ENCODE measurements around the gene HMGXB3. TPM values are rescaled to one million over a fixed set of nuclear protein-coding genes. Genes with fewer than 3 reads are reported as not detected.

The HMGXB3 gene
- total and polyA plus RNA-seq, 8 donors, result 27.5 to 53.3 (median 41.7) TPM

GRCh38 chr5:150065886-150066285 is 65.3 kb downstream of the HMGXB3 start:
- Histone ChIP-seq H3K4me3 (no peak overlapping the region), H3K4me1 (peaks cover 0 to 51% of the 10 kb centered on the region in 2 donors), H3K36me3 (peaks cover 0 to 32% of the 10 kb centered on the region in 2 donors), H3K9me3 (no peaks in the 10 kb centered on the region), H3K27ac (peak overlapping the region in 1 of 2 donors; percentile 84), H3K27me3 (no peaks in the 10 kb centered on the region)
- ATAC-seq, result peak; percentile 72
- intact Hi-C loops (cut with DNase I), result no loop called here
- TF ChIP-seq, protein P1, sequence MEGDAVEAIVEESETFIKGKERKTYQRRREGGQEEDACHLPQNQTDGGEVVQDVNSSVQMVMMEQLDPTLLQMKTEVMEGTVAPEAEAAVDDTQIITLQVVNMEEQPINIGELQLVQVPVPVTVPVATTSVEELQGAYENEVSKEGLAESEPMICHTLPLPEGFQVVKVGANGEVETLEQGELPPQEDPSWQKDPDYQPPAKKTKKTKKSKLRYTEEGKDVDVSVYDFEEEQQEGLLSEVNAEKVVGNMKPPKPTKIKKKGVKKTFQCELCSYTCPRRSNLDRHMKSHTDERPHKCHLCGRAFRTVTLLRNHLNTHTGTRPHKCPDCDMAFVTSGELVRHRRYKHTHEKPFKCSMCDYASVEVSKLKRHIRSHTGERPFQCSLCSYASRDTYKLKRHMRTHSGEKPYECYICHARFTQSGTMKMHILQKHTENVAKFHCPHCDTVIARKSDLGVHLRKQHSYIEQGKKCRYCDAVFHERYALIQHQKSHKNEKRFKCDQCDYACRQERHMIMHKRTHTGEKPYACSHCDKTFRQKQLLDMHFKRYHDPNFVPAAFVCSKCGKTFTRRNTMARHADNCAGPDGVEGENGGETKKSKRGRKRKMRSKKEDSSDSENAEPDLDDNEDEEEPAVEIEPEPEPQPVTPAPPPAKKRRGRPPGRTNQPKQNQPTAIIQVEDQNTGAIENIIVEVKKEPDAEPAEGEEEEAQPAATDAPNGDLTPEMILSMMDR (IDR thresholded peaks at IDR 0.05), result no peak
- DNase-seq, result peak in 1 of 4 donors; percentile 74

GRCh38 chr5:150066436-150066835 is 65.9 kb downstream of the HMGXB3 start:
- H3K27ac ChIP-seq, result peak overlapping the region in 1 of 2 donors; percentile 84
- TF ChIP-seq, protein P1 (IDR thresholded peaks at IDR 0.05), result no peak
- DNase-seq (no peak), ATAC-seq (no peak)
- H3K4me1 ChIP-seq, result peaks cover 0 to 51% of the 10 kb centered on the region in 2 donors
- intact Hi-C loops (cut with DNase I), result no loop called here
- no peak overlapping the region for H3K4me3 ChIP-seq
- H3K27me3 ChIP-seq, result no peaks in the 10 kb centered on the region
- H3K36me3 ChIP-seq, result peaks cover 0 to 31% of the 10 kb centered on the region in 2 donors
- no peaks in the 10 kb centered on the region for H3K9me3 ChIP-seq

DNA sequence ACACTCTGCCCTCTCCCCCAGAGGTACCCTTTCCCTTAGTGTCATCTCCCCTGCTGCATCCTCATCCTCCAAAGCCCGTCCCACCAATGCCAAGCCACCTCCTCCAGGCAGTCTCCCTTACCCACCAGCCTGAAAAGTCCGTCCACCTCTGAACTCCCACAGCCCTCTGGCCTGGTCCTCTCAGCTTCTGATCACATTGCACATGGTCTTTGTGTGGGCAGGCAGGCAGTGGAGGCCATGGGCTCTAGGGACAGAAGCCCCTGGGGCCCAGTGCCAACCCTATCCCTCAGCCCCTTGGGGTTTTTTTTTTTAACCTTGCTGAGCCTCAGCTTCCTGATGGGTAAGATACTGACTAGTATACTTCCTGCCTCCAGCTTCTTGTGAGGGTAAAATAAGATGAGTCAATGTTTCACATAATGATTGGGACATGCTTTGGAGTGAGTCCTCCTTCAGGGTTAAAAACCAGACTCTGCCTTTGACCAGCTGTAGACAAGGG is 66.4 kb downstream of the HMGXB3 start:
- H3K27ac ChIP-seq, result peak overlapping the region in 1 of 2 donors; percentile 84
- no peaks in the 10 kb centered on the region for H3K9me3 ChIP-seq
- intact Hi-C loops (cut with DNase I), result no loop called here
- DNase-seq, result peak in 1 of 4 donors; percentile 28
- peak; percentile 8 for ATAC-seq
- H3K27me3 ChIP-seq, result no peaks in the 10 kb centered on the region
- TF ChIP-seq, protein P1 (IDR thresholded peaks at IDR 0.05), result no peak
- peaks cover 0 to 51% of the 10 kb centered on the region in 2 donors for H3K4me1 ChIP-seq
- peaks cover 0 to 28% of the 10 kb centered on the region in 2 donors for H3K36me3 ChIP-seq
- no peak overlapping the region for H3K4me3 ChIP-seq

GRCh38 chr5:150067405-150067960 is 66.9 kb downstream of the HMGXB3 start:
- TF ChIP-seq, protein P1 (IDR thresholded peaks at IDR 0.05), result no peak
- DNase-seq (peak in 1 of 4 donors; percentile 10), ATAC-seq (no peak)
- intact Hi-C loops (cut with DNase I), result no loop called here
- peaks cover 0 to 34% of the 10 kb centered on the region in 2 donors for H3K36me3 ChIP-seq
- H3K4me3 ChIP-seq, result no peak overlapping the region
- no peaks in the 10 kb centered on the region for H3K27me3 ChIP-seq
- peak overlapping the region in 1 of 2 donors; percentile 84 for H3K27ac ChIP-seq
- H3K9me3 ChIP-seq, result no peaks in the 10 kb centered on the region
- peaks cover 0 to 51% of the 10 kb centered on the region in 2 donors for H3K4me1 ChIP-seq

DNA sequence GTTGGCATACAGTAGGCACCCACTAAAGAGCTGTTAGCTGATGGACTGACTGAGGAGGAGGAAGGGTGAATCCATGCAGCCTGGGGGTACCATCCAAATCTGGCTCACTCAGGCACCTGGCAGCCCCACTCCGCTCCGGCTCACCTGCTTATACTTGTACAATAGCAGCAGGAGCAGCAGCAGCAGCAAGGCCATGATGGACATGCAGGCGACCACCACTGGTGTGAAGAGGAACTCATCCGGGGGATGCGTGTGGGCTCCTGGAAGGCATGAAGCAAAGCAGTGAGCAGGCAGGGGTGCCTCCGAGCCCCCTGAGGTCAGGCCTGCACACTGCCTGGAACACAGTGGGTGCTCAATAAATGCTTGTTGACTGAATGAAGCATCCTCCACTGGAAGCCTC is 67.5 kb downstream of the HMGXB3 start:
- Histone ChIP-seq H3K36me3 (peaks cover 0 to 39% of the 10 kb centered on the region in 2 donors), H3K4me3 (no peak overlapping the region), H3K4me1 (peaks cover 0 to 49% of the 10 kb centered on the region in 2 donors), H3K9me3 (no peaks in the 10 kb centered on the region), H3K27me3 (no peaks in the 10 kb centered on the region), H3K27ac (peak overlapping the region in 1 of 2 donors; percentile 84)
- ATAC-seq (no peak), DNase-seq (peak in 1 of 4 donors; percentile 26)
- TF ChIP-seq, protein P1 (IDR thresholded peaks at IDR 0.05), result no peak
- intact Hi-C loops (cut with DNase I), result no loop called here
